ENCODE data around the gene TNFRSF18. TPM values are rescaled to one million over a fixed set of nuclear protein-coding genes. Genes with fewer than 3 reads are reported as not detected.
"Not testable (repeated sequence)": the region's sequence is repeated elsewhere in the genome, so short reads cannot be mapped to it uniquely, and the experiment has no call there.

Gene TNFRSF18
- total and polyA plus RNA-seq, 4 donors: 1.0 to 1.3 (median 1.1) TPM; not detected in 1

DNA sequence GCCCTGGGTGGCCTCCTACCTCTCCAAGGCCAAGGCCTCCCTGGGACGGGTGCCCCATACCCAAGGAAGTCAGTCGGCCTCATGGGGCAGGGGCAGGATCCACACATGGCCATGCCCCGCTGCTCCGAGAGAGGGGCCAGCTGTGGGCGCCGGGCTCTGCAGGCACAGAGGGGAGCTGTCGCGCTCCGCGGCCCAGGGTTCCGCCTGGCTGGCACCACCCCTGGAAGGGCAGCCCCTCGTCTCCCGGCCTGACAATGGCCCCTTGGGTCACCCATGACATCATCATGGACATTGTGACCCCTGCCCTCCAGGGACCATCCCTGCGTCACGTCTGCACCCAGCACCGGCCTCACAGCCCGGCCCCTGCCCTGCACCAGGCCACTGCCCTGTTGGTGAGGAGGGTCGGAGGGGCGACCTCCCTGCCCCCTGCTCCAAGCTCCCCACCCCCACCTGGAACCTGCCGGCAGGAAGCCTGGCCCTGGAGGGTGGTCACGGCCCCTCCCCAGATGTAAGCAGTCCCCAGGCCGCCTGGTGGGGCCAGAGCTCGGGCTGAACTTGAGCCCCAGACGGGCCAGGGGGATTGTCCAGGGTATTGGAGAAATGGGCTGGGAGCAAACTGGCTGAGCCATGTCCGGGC lies 26.9 kb downstream of the TNFRSF18 start:
- Histone ChIP-seq H3K4me1 (ENCODE audit: control insufficient read depth in 1 of 2, insufficient read depth in 2 of 2, low read length in 2 of 2) (no peaks in the 10 kb centered on the region), H3K27ac (ENCODE audit: low read depth in 1 of 2, low read length in 2 of 2) (no peak overlapping the region), H3K9me3 (ENCODE audit: control insufficient read depth, low read length) (no peaks in the 10 kb centered on the region), H3K27me3 (ENCODE audit: control insufficient read depth in 1 of 2, insufficient read depth in 2 of 2, low read length in 1 of 2) (peaks cover 0 to 1% of the 10 kb centered on the region in 2 donors), H3K4me3 (ENCODE audit: low read length in 2 of 2) (no peak overlapping the region), H3K36me3 (ENCODE audit: control insufficient read depth in 1 of 2, insufficient read depth in 2 of 2, low read length in 1 of 2) (no peaks in the 10 kb centered on the region)
- ATAC-seq (ENCODE audit: low FRiP score) (no peak), DNase-seq (peak; percentile 44 to 70)
- WGBS, 2 donors: 76 to 77% methylated on average over 25 of the region's 25 CpGs
- intact Hi-C loops (cut with DNase I): no loop called here

DNA sequence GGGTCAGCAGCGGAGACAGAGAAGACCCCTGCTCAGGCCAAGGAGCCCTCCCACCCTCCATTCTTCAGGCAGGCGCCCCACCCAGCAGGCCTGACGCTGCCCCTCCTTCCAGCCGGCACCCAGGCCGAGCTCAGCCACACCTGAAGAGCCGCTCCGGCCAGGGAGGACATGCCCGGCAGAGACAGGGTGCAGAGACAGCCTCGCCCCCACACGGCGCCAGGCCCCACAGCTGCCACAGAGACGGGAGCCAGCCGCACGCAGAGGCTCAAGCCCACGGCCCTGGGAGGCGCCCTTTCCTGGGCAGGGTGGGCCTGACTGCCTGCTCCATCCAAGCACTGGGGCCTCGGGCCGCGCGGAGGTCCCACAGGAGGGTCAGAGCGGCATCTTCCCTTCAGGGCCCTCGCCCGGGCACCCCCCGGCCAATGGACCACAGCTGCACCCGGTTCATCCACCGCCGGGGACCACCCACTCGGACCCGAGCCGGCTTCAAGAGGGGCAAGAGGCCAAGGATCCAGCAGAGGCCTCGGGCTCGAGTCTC lies 27.5 kb downstream of the TNFRSF18 start:
- Histone ChIP-seq H3K36me3 (ENCODE audit: control insufficient read depth in 1 of 2, insufficient read depth in 2 of 2, low read length in 1 of 2) (no peaks in the 10 kb centered on the region), H3K27ac (ENCODE audit: low read depth in 1 of 2, low read length in 2 of 2) (no peak overlapping the region), H3K9me3 (ENCODE audit: control insufficient read depth, low read length) (no peaks in the 10 kb centered on the region), H3K4me3 (ENCODE audit: low read length in 2 of 2) (no peak overlapping the region), H3K4me1 (ENCODE audit: control insufficient read depth in 1 of 2, insufficient read depth in 2 of 2, low read length in 2 of 2) (no peaks in the 10 kb centered on the region), H3K27me3 (ENCODE audit: control insufficient read depth in 1 of 2, insufficient read depth in 2 of 2, low read length in 1 of 2) (peaks cover 0 to 1% of the 10 kb centered on the region in 2 donors)
- peak; percentile 41 to 69 for DNase-seq
- intact Hi-C loops (cut with DNase I): no loop called here
- no peak for ATAC-seq (ENCODE audit: low FRiP score)
- WGBS, 2 donors: 90% methylated on average over 28 to 32 of the region's 32 CpGs

DNA sequence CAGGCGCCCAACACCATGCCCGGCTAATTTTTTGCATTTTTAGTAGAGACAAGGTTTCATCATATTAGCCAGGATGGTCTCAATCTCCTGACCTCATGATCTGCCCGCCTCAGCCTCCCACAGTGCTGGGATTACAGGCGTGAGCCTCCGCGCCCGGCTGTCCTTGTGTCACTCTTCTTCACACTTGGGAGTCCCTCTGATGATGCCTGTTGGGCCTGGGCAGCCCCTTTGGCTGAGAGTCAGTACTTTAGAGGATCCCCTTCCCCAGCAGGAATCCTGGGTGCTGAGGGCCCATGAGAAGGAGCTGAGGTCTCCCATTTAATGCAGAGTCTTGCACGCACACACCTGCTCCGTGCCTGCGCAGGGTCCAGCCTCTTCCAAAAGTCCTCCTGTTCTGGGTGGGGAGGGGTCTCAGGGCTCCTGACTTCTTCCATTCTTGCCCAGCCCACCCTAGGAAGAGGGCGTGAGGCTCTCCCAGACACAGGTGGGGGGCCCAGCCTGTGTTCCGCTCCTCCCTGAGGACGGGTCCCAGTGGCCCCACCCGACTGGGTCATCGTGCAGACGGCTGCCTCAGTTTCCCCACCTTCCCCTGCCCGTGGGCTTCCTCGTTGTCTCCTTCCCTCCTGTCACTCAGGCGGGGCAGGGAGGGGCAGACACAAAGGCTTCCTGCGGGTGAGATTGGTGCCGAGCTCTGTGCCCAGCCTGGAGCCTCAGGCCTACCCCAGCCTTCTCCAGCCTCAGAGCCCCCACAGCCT lies 28.8 kb downstream of the TNFRSF18 start:
- H3K4me1 ChIP-seq (ENCODE audit: control insufficient read depth in 1 of 2, insufficient read depth in 2 of 2, low read length in 2 of 2): no peaks in the 10 kb centered on the region
- ATAC-seq (ENCODE audit: low FRiP score): no peak
- intact Hi-C loops (cut with DNase I): no loop called here
- H3K27me3 ChIP-seq (ENCODE audit: control insufficient read depth in 1 of 2, insufficient read depth in 2 of 2, low read length in 1 of 2): peaks cover 0 to 1% of the 10 kb centered on the region in 2 donors
- H3K36me3 ChIP-seq (ENCODE audit: control insufficient read depth in 1 of 2, insufficient read depth in 2 of 2, low read length in 1 of 2): no peaks in the 10 kb centered on the region
- no peak overlapping the region for H3K27ac ChIP-seq (ENCODE audit: low read depth in 1 of 2, low read length in 2 of 2)
- WGBS, 2 donors: 82% methylated on average over 21 of the region's 21 CpGs
- DNase-seq: peak in 1 of 2 donors; percentile 59
- no peaks in the 10 kb centered on the region for H3K9me3 ChIP-seq (ENCODE audit: control insufficient read depth, low read length)
- H3K4me3 ChIP-seq (ENCODE audit: low read length in 2 of 2): no peak overlapping the region

DNA sequence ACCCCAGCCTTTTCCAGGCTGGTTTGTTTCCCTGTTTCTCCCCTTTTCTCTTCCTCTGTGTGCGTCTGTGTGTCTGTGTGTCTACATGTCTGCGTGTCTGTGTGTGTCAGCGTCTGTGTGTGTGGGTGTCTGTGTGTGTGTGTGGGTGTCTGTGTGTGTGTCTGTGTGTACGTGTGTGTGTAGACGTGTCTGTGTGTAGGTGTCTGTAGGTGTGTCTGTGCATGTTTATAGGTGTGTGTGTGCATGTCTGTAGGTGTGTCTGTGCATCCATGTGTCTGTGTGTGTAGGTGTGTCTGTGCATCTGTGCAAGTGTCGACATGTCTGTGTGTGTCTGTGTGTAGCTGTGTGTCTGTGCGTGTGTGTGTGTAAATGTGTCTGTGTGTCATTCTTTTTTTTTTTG lies 29.5 kb downstream of the TNFRSF18 start:
- 75 to 79% methylated on average over 7 of the region's 7 CpGs for WGBS, 2 donors
- intact Hi-C loops (cut with DNase I): no loop called here

DNA sequence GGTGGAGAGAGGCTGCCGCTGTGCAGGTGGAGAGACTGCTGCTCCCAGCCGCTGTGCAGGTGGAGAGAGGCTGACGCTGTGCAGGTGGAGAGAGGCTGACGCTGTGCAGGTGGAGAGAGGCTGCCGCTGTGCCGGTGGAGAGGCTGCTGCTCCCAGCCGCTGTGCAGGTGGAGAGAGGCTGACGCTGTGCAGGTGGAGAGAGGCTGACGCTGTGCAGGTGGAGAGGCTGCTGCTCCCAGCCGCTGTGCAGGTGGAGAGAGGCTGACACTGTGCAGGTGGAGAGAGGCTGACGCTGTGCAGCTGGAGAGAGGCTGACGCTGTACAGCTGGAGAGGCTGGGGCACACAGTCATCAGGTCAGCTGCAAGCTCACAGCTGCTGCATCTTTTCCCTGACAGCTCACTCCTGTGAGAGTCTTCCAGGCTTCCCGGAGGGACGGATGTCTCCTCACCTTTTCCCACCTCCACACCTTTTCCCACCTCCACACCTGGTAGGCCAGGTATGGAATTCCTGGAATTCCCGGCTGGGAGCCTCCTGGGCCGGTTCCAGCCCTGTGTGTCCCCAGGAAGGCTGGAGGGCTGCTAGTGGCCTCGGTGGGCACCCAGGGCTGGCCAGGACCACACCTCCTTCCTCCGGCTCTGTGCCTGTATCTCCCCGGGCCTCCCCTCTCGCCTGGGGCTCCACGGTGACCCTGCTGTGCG lies 30.2 kb downstream of the TNFRSF18 start:
- H3K36me3 ChIP-seq (ENCODE audit: control insufficient read depth in 1 of 2, insufficient read depth in 2 of 2, low read length in 1 of 2); H3K4me3 ChIP-seq (ENCODE audit: low read length in 2 of 2); intact Hi-C loops (cut with DNase I); H3K27me3 ChIP-seq (ENCODE audit: control insufficient read depth in 1 of 2, insufficient read depth in 2 of 2, low read length in 1 of 2); ATAC-seq (ENCODE audit: low FRiP score); H3K9me3 ChIP-seq (ENCODE audit: control insufficient read depth, low read length); H3K27ac ChIP-seq (ENCODE audit: low read depth in 1 of 2, low read length in 2 of 2); H3K4me1 ChIP-seq (ENCODE audit: control insufficient read depth in 1 of 2, insufficient read depth in 2 of 2, low read length in 2 of 2): not testable (repeated sequence)
- peak in 1 of 2 donors; percentile 38 for DNase-seq
- 49% methylated on average over 20 to 22 of the region's 22 CpGs for WGBS, 2 donors

More for the DNA sequence above, 29.5 kb downstream of the TNFRSF18 start:
- H3K27me3 ChIP-seq (ENCODE audit: control insufficient read depth in 1 of 2, insufficient read depth in 2 of 2, low read length in 1 of 2): peaks cover 0 to 1% of the 10 kb centered on the region in 2 donors
- DNase-seq (peak in 1 of 2 donors; percentile 16), ATAC-seq (ENCODE audit: low FRiP score) (no peak)
- no peaks in the 10 kb centered on the region for H3K9me3 ChIP-seq (ENCODE audit: control insufficient read depth, low read length)
- H3K27ac ChIP-seq (ENCODE audit: low read depth in 1 of 2, low read length in 2 of 2): no peak overlapping the region
- no peak overlapping the region for H3K4me3 ChIP-seq (ENCODE audit: low read length in 2 of 2)
- H3K4me1 ChIP-seq (ENCODE audit: control insufficient read depth in 1 of 2, insufficient read depth in 2 of 2, low read length in 2 of 2): no peaks in the 10 kb centered on the region
- H3K36me3 ChIP-seq (ENCODE audit: control insufficient read depth in 1 of 2, insufficient read depth in 2 of 2, low read length in 1 of 2): no peaks in the 10 kb centered on the region

- ATAC-seq (ENCODE audit: low FRiP score) (no peak), DNase-seq (peak in 1 of 2 donors; percentile 55)
- Histone ChIP-seq H3K36me3 (ENCODE audit: control insufficient read depth in 1 of 2, insufficient read depth in 2 of 2, low read length in 1 of 2) (no peaks in the 10 kb centered on the region), H3K27me3 (ENCODE audit: control insufficient read depth in 1 of 2, insufficient read depth in 2 of 2, low read length in 1 of 2) (peaks cover 0 to 1% of the 10 kb centered on the region in 2 donors), H3K27ac (ENCODE audit: low read depth in 1 of 2, low read length in 2 of 2) (no peak overlapping the region), H3K4me3 (ENCODE audit: low read length in 2 of 2) (no peak overlapping the region), H3K4me1 (ENCODE audit: control insufficient read depth in 1 of 2, insufficient read depth in 2 of 2, low read length in 2 of 2) (no peaks in the 10 kb centered on the region), H3K9me3 (ENCODE audit: control insufficient read depth, low read length) (no peaks in the 10 kb centered on the region)
- WGBS, 2 donors: 86 to 87% methylated on average over 29 of the region's 29 CpGs
- intact Hi-C loops (cut with DNase I): no loop called here
These were observed 30.9 kb downstream of the TNFRSF18 start for GRCh38 chr1:1175221-1176062.

GRCh38 chr1:1173793-1174415 lies 32.5 kb downstream of the TNFRSF18 start, which contains the start of gene TTLL10:
Gene TTLL10, plus strand, starts transcription at chr1:1173880. Its CDS starts 5,336 bp downstream, at chr1:1179216.
- no peaks in the 10 kb centered on the region for H3K4me1 ChIP-seq (ENCODE audit: control insufficient read depth in 1 of 2, insufficient read depth in 2 of 2, low read length in 2 of 2)
- intact Hi-C loops (cut with DNase I): no loop called here
- no peak for ATAC-seq (ENCODE audit: low FRiP score)
- no peaks in the 10 kb centered on the region for H3K9me3 ChIP-seq (ENCODE audit: control insufficient read depth, low read length)
- no peak within 1 kb of the TSS for H3K27ac ChIP-seq (ENCODE audit: low read depth in 1 of 2, low read length in 2 of 2)
- no peak within 1 kb of the TSS for H3K4me3 ChIP-seq (ENCODE audit: low read length in 2 of 2)
- DNase-seq: peak; percentile 44 to 74
- H3K36me3 ChIP-seq (ENCODE audit: control insufficient read depth in 1 of 2, insufficient read depth in 2 of 2, low read length in 1 of 2): no peaks in the 10 kb centered on the region
- WGBS, 2 donors: 6 to 13% methylated on average over 29 to 35 of the region's 35 CpGs
- peaks cover 0 to 1% of the 10 kb centered on the region in 2 donors for H3K27me3 ChIP-seq (ENCODE audit: control insufficient read depth in 1 of 2, insufficient read depth in 2 of 2, low read length in 1 of 2)
